ENCODE measurements around the gene NCOR1.
"Not testable (repeated sequence)": the region's sequence is repeated elsewhere in the genome, so short reads cannot be mapped to it uniquely, and the experiment has no call there.

GRCh38 chr17:16229912-16230561, 14.7 kb upstream of the NCOR1 start:
- TF ChIP-seq GATA2 (CRISPR knock-in tag; IDR thresholded peaks at IDR 0.05); POLR2AphosphoS5 (IDR thresholded peaks at IDR 0.05; ENCODE audit: low read depth, low read length); REST (IDR thresholded peaks at IDR 0.05; ENCODE audit: low read depth, low read length); CHD2 (IDR thresholded peaks at IDR 0.05; ENCODE audit: low read length, partially characterized antibody); EP300 (IDR thresholded peaks at IDR 0.05; ENCODE audit: borderline replicate concordance in 1 of 2, low read depth in 1 of 2, low read length in 1 of 2); FOXM1 (IDR thresholded peaks at IDR 0.05; ENCODE audit: low read depth); YY1 (IDR thresholded peaks at IDR 0.05; ENCODE audit: low read depth): not testable (repeated sequence)
- TF ChIP-seq, protein P1, sequence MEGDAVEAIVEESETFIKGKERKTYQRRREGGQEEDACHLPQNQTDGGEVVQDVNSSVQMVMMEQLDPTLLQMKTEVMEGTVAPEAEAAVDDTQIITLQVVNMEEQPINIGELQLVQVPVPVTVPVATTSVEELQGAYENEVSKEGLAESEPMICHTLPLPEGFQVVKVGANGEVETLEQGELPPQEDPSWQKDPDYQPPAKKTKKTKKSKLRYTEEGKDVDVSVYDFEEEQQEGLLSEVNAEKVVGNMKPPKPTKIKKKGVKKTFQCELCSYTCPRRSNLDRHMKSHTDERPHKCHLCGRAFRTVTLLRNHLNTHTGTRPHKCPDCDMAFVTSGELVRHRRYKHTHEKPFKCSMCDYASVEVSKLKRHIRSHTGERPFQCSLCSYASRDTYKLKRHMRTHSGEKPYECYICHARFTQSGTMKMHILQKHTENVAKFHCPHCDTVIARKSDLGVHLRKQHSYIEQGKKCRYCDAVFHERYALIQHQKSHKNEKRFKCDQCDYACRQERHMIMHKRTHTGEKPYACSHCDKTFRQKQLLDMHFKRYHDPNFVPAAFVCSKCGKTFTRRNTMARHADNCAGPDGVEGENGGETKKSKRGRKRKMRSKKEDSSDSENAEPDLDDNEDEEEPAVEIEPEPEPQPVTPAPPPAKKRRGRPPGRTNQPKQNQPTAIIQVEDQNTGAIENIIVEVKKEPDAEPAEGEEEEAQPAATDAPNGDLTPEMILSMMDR (IDR thresholded peaks at IDR 0.05): not testable (repeated sequence)
